ENCODE results near the gene MEP1B.
"Not testable (repeated sequence)": the region's sequence is repeated elsewhere in the genome, so short reads cannot be mapped to it uniquely, and the experiment has no call there.

The MEP1B gene

DNA sequence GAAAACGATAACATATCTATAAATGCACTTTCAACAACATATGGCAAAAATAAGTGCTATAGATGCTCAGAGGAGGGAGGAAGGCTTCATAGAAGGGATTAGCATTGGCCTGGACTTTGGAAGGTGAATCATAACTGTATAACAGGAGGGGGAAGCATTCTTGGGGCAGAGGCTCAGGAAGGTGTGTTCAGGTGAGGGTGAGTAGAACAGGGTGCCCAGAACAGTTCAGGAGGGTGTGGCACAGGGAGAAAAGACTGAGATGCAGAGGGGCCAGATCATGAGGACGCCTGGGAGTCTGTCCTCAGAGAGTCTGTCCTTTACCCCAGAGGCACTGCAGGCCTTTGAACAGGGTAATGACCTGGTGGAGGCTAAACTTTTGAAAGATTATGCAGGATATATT lies 29.3 kb upstream of the MEP1B start:
- TF ChIP-seq, protein P1, sequence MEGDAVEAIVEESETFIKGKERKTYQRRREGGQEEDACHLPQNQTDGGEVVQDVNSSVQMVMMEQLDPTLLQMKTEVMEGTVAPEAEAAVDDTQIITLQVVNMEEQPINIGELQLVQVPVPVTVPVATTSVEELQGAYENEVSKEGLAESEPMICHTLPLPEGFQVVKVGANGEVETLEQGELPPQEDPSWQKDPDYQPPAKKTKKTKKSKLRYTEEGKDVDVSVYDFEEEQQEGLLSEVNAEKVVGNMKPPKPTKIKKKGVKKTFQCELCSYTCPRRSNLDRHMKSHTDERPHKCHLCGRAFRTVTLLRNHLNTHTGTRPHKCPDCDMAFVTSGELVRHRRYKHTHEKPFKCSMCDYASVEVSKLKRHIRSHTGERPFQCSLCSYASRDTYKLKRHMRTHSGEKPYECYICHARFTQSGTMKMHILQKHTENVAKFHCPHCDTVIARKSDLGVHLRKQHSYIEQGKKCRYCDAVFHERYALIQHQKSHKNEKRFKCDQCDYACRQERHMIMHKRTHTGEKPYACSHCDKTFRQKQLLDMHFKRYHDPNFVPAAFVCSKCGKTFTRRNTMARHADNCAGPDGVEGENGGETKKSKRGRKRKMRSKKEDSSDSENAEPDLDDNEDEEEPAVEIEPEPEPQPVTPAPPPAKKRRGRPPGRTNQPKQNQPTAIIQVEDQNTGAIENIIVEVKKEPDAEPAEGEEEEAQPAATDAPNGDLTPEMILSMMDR (IDR thresholded peaks at IDR 0.05; ENCODE audit: low read depth, low read length): no peak
- H3K4me3 ChIP-seq (replicated peaks in 1 of 2; ENCODE audit: low read depth in 2 of 2, low read length in 2 of 2): no peak overlapping the region
- no peak for DNase-seq (ENCODE audit: low read depth in 2 of 2)

DNA sequence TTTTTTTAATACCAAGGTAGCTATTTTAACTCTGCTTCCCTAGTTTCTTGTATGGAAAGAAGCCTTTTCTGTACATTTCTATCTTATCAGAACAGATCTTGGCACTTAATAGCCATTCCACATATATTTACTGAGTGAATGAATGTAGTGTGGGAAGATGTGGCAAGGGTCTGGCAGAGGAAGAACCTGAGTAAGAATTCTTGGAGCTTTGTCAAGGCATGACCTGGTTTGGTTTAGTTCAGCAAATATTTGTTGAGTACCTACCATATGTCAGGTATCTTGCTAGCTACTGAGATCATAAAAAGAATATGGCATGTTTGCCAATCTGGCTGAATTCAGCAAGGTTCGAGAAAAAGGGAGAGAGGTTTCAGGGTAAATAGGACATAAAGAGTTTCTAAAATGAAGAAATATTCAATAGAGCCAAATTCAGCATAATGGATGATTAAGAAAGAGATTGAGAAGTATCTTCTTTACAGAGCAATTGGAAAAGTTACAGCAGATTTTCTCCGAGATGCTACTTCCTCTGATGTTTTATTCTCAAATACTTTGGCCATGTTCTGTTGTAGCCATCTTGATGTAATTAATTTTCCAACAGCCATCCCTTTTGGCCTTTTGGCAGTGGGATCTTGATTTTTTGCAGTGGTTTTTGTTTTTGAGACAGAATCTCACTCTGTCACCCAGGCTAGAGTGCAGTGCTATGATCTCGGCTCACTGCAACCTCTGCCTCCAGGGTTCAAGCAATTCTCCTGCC lies 21.7 kb upstream of the MEP1B start:
- DNase-seq (ENCODE audit: low read depth in 2 of 2): no peak

DNA sequence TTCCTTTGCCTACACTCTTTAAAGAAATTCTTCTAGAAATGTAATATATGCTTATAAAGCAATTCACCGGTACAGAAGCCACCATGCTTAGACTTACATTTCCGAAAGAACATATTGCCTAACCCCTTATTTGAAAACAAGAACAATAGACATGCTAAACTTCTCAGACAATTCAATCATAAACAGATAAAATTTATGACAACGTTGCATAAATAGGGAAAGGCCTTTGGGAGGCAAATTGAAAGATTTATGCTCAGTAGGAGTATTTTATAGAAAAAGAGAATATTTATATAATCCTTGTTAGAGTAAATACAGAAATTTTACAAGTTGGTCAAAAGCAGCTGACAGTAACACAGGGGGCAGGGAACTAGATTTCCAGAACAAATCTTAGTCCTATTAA lies 16.2 kb upstream of the MEP1B start:
- no peak for DNase-seq (ENCODE audit: low read depth in 2 of 2)
- H3K4me3 ChIP-seq (replicated peaks in 1 of 2; ENCODE audit: low read depth in 2 of 2, low read length in 2 of 2): no peak overlapping the region
- TF ChIP-seq, protein P1 (IDR thresholded peaks at IDR 0.05; ENCODE audit: low read depth, low read length): no peak

More for the DNA sequence above, 21.7 kb upstream of the MEP1B start:
- TF ChIP-seq, protein P1 (IDR thresholded peaks at IDR 0.05; ENCODE audit: low read depth, low read length): no peak
- H3K4me3 ChIP-seq (replicated peaks in 1 of 2; ENCODE audit: low read depth in 2 of 2, low read length in 2 of 2): no peak overlapping the region

DNA sequence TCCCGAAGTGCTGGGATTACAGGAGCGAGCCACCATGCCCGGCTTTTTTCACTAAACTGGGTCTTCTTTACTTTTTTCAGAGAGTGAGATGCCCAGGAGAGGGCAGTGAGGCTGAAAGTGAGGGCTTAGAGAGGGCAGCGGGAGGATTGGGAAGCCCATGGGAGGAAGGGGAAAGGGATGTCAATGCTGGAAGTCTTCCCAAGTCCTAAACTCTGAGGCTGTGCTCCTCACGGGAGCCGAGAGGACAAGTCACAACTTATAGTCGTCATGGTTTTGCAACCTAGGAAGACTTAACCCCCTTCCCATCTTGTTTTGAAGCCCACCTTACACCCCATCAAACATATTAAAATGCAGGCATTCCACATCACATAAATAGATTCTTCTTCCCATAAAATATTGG lies 15.1 kb upstream of the MEP1B start:
- TF ChIP-seq, protein P1 (IDR thresholded peaks at IDR 0.05; ENCODE audit: low read depth, low read length): no peak
- DNase-seq (ENCODE audit: low read depth in 2 of 2): no peak
- H3K4me3 ChIP-seq (replicated peaks in 1 of 2; ENCODE audit: low read depth in 2 of 2, low read length in 2 of 2): no peak overlapping the region

DNA sequence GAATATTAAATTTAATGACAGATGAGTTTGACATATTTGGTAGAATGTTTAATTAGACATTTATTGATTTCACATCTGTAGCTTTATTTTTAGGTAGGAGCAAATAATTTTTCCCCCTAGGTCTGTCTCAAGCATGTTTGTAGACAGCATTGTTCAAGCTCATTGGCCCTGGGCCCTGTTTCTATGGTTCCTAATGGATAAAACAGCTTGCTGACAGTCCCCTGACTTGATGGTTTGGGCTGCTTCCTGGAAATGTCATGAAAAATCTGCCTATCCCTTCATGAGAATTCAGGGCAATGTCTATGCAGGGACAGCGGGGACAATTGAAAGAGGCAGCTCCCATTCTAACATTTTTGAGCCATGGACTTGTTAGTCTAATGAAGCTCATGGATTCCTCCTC lies 14.6 kb upstream of the MEP1B start:
- no peak overlapping the region for H3K4me3 ChIP-seq (replicated peaks in 1 of 2; ENCODE audit: low read depth in 2 of 2, low read length in 2 of 2)
- no peak for DNase-seq (ENCODE audit: low read depth in 2 of 2)
- TF ChIP-seq, protein P1 (IDR thresholded peaks at IDR 0.05; ENCODE audit: low read depth, low read length): no peak

DNA sequence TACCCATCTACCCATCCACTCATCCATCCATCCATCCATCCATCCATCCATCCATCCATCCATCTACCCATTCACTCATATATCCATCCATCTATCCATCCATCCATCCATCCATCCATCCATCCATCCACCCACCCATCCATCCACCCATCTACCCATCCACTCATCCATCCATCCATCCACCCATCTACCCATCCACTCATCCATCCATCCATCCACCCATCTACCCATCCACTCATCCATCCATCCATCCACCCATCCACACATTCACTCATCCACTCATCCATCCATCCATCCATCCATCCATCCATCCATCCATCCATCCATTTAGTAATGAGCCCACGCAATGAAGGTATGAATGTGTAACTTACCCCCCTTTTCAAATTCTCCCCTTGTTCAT lies 13.1 kb upstream of the MEP1B start:
- not testable (repeated sequence) for DNase-seq (ENCODE audit: low read depth in 2 of 2)

DNA sequence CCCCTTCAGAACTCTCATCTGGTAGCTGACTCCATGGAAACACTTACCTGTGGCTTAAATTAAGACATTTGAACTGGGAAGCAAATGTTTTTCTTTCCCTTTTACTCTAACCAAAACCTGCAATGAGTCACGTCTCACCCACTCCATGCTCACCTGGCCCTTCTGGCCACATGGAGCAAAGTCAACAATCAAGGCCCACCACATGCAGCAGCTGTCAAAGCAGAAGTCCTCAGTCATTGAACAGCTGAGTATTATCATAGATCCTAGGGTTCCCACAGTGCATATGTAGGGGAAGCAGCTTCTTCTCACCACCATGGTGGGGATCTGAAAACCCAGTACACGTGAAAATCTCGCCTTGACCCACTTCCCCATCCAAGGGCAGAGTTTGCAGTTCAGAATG lies 12.3 kb upstream of the MEP1B start:
- DNase-seq (ENCODE audit: low read depth in 2 of 2): no peak
- TF ChIP-seq, protein P1 (IDR thresholded peaks at IDR 0.05; ENCODE audit: low read depth, low read length): no peak
- no peak overlapping the region for H3K4me3 ChIP-seq (replicated peaks in 1 of 2; ENCODE audit: low read depth in 2 of 2, low read length in 2 of 2)

More for the DNA sequence above, 13.1 kb upstream of the MEP1B start:
- not testable (repeated sequence) for H3K4me3 ChIP-seq (replicated peaks in 1 of 2; ENCODE audit: low read depth in 2 of 2, low read length in 2 of 2)

Data from cardiac fibroblast (primary cell).